Mesothelial cell of epicardium (in vitro differentiated cells): ENCODE results near the gene LDB2. TPM values are rescaled to one million over a fixed set of nuclear protein-coding genes. Genes with fewer than 3 reads are reported as not detected.

Source experiments
- DNase-seq, 2 experiments: peaks; one replicate each; pipeline ENCODE4 v3.0.0; 2021; ENCODE audit warnings: low spot score in 2 of 2; ENCODE audit not compliant: unreplicated experiment in 2 of 2
- H3K27ac Mint-ChIP-seq: 2 replicates; pipeline ENCODE4 v1.8.0; 2021; ENCODE audit warnings: mixed read lengths
- H3K27me3 Mint-ChIP-seq: 2 replicates; pipeline ENCODE4 v1.8.0; 2021; ENCODE audit warnings: low read depth, mixed read lengths
- H3K36me3 Mint-ChIP-seq: 2 replicates; pipeline ENCODE4 v1.8.0; 2021; ENCODE audit warnings: mixed read lengths
- H3K4me1 Mint-ChIP-seq: 2 replicates; pipeline ENCODE4 v1.8.0; 2021; ENCODE audit warnings: mixed read lengths
- H3K4me3 Mint-ChIP-seq: 2 replicates; pipeline ENCODE4 v1.8.0; 2021; ENCODE audit warnings: mild to moderate bottlenecking, moderate library complexity, mixed read lengths
- H3K9me3 Mint-ChIP-seq: 2 replicates; pipeline ENCODE4 v1.8.0; 2021; ENCODE audit warnings: mixed read lengths
- CTCF ChIP-seq: fragments of 200-600 bp; sonication (generic); IDR thresholded peaks from one replicate; pipeline ENCODE4 v1.5.0; 2021; ENCODE audit warnings: antibody characterized with exemption; ENCODE audit not compliant: unreplicated experiment
- total RNA-seq: library from RNA; stranded (reverse); gene quantifications from 3 replicates; pipeline ENCODE4 v1.2.1, GENCODE V29; 2021

The LDB2 gene
- total RNA-seq, 1 donor from 2014 or later = 7.6 TPM

GRCh38 chr4:16745009-16745635 is 153.3 kb downstream of the LDB2 start:
- Mint-ChIP-seq H3K4me1 (no peaks in the 10 kb centered on the region), H3K36me3 (no peaks in the 10 kb centered on the region), H3K27ac (no peak overlapping the region), H3K27me3 (peaks cover 46% of the 10 kb centered on the region), H3K9me3 (no peaks in the 10 kb centered on the region), H3K4me3 (no peak overlapping the region)
- TF ChIP-seq CTCF = no peak
- DNase-seq = no peak

GRCh38 chr4:16741287-16741686 is 157.2 kb downstream of the LDB2 start:
- Mint-ChIP-seq H3K27me3 (peaks cover 21% of the 10 kb centered on the region), H3K27ac (no peak overlapping the region), H3K4me3 (no peak overlapping the region), H3K36me3 (no peaks in the 10 kb centered on the region), H3K9me3 (peaks cover 3% of the 10 kb centered on the region), H3K4me1 (no peaks in the 10 kb centered on the region)
- TF ChIP-seq CTCF = no peak
- DNase-seq = no peak

GRCh38 chr4:16739997-16740624 is 158.3 kb downstream of the LDB2 start:
- peaks cover 24% of the 10 kb centered on the region for H3K27me3 Mint-ChIP-seq
- H3K9me3 Mint-ChIP-seq = peaks cover 3% of the 10 kb centered on the region
- no peaks in the 10 kb centered on the region for H3K4me1 Mint-ChIP-seq
- no peak for DNase-seq
- no peaks in the 10 kb centered on the region for H3K36me3 Mint-ChIP-seq
- no peak for TF ChIP-seq CTCF
- H3K4me3 Mint-ChIP-seq = no peak overlapping the region
- no peak overlapping the region for H3K27ac Mint-ChIP-seq

GRCh38 chr4:16738558-16738957 is 159.9 kb downstream of the LDB2 start:
- DNase-seq = no peak
- Mint-ChIP-seq H3K36me3 (no peaks in the 10 kb centered on the region), H3K4me3 (no peak overlapping the region), H3K9me3 (peaks cover 3% of the 10 kb centered on the region), H3K27me3 (peaks cover 18% of the 10 kb centered on the region), H3K4me1 (no peaks in the 10 kb centered on the region), H3K27ac (no peak overlapping the region)
- no peak for TF ChIP-seq CTCF

GRCh38 chr4:16733509-16733908 is 164.9 kb downstream of the LDB2 start:
- Mint-ChIP-seq H3K36me3 (no peaks in the 10 kb centered on the region), H3K9me3 (peaks cover 3% of the 10 kb centered on the region), H3K4me1 (peaks cover 14% of the 10 kb centered on the region), H3K27me3 (peaks cover 17% of the 10 kb centered on the region), H3K27ac (no peak overlapping the region), H3K4me3 (no peak overlapping the region)
- TF ChIP-seq CTCF = no peak
- DNase-seq = no peak

GRCh38 chr4:16732741-16733140 is 165.7 kb downstream of the LDB2 start:
- no peak overlapping the region for H3K4me3 Mint-ChIP-seq
- peaks cover 19% of the 10 kb centered on the region for H3K27me3 Mint-ChIP-seq
- no peak for DNase-seq
- H3K4me1 Mint-ChIP-seq = peaks cover 14% of the 10 kb centered on the region
- no peaks in the 10 kb centered on the region for H3K9me3 Mint-ChIP-seq
- H3K27ac Mint-ChIP-seq = no peak overlapping the region
- no peak for TF ChIP-seq CTCF
- no peaks in the 10 kb centered on the region for H3K36me3 Mint-ChIP-seq
